Spleen (tissue), 11 donors: ENCODE results near the gene NHERF1. TPM values are rescaled to one million over a fixed set of nuclear protein-coding genes. Genes with fewer than 3 reads are reported as not detected.

ENCODE experiments used
- DNase-seq: peaks from one replicate; pipeline ENCODE4 v3.0.0-alpha.2; 2020
- H3K27ac ChIP-seq, 8 donors: fragments of 200-600 bp; sonication (generic) in 7 of 8; 1 replicate in 4 of 8; 2 replicates in 4 of 8; pipeline versions ENCODE4 v1.5.0 to v1.8.0; 2016 to 2021; ENCODE audit warnings: inconsistent platforms in 4 of 8, mild to moderate bottlenecking in 4 of 8, moderate library complexity in 1 of 8
- H3K27me3 ChIP-seq, 7 donors: fragments of 200-600 bp; sonication (generic) in 6 of 7; replicated peaks in 1 of 7; 1 replicate in 4 of 7; 2 replicates in 3 of 7; pipeline versions ENCODE4 v1.5.0 to v1.8.0; 2016 to 2021; ENCODE audit warnings: inconsistent platforms in 3 of 7, mild to moderate bottlenecking in 1 of 7
- H3K36me3 ChIP-seq, 6 donors: fragments of 200-600 bp; sonication (generic) in 5 of 6; 1 replicate in 4 of 6; 2 replicates in 2 of 6; pipeline versions ENCODE4 v1.5.0 to v1.8.0; 2016 to 2021; ENCODE audit warnings: inconsistent platforms in 2 of 6
- H3K4me1 ChIP-seq, 6 donors: fragments of 200-600 bp; sonication (generic) in 5 of 6; 1 replicate in 3 of 6; 2 replicates in 3 of 6; pipeline versions ENCODE4 v1.5.0 to v1.8.0; 2016 to 2021; ENCODE audit warnings: inconsistent platforms in 3 of 6
- H3K4me3 ChIP-seq, 8 donors: fragments of 200-600 bp; sonication (generic) in 7 of 8; 1 replicate in 4 of 8; 2 replicates in 4 of 8; pipeline versions ENCODE4 v1.5.0 to v1.8.0; 2016 to 2021; ENCODE audit warnings: inconsistent platforms in 4 of 8, mild to moderate bottlenecking in 4 of 8, moderate library complexity in 2 of 8
- H3K9me3 ChIP-seq, 8 donors: fragments of 200-600 bp; sonication (generic) in 7 of 8; 1 replicate in 4 of 8; 2 replicates in 4 of 8; pipeline versions ENCODE4 v1.5.0 to v1.8.0; 2016 to 2021; ENCODE audit warnings: inconsistent platforms in 4 of 8
- CTCF ChIP-seq, 11 experiments: fragments of 200-600 bp in 7 of 11; fragments of 450-650 bp in 4 of 11; sonication (generic) in 4 of 11; IDR thresholded peaks in 8 of 11; conservative IDR thresholded peaks in 3 of 11; 1 replicate in 7 of 11; 2 replicates in 4 of 11; pipeline versions ENCODE4 v1.4.0 to v1.8.0; 2016 to 2021; ENCODE audit warnings: antibody characterized with exemption in 11 of 11, inconsistent platforms in 4 of 11, mild to moderate bottlenecking in 1 of 11
- POLR2A ChIP-seq, 3 donors: fragments of 450-650 bp; IDR thresholded peaks; one replicate each; pipeline ENCODE4 v1.5.1; 2017; ENCODE audit warnings: antibody characterized with exemption in 3 of 3, mild to moderate bottlenecking in 1 of 3
- POLR2AphosphoS5 ChIP-seq, 3 donors: sonication (generic); formaldehyde crosslinking; IDR thresholded peaks; one replicate each; pipeline ENCODE4 v1.5.1; 2017; ENCODE audit warnings: antibody characterized with exemption in 3 of 3
- WGBS, 5 donors: extraction: QIAGEN DNeasy Blood & Tissue Kit in 3 of 5; methylation state at CpG; one replicate each; pipeline versions ENCODE4 v1.1.5 to v1.1.7; 2013 to 2018; 5-methylcytosine and 5-hydroxymethylcytosine counted together
- intact Hi-C: fragments of 100-400 bp; cut with DNase I; formaldehyde crosslinking; loops from one replicate; pipeline ENCODE4 v1.15.0; 2023; ENCODE audit warnings: low total_unique reads
- polyA plus RNA-seq, 3 donors: library from polyadenylated mRNA; stranded (reverse); fragments of 200-250 nt; gene quantifications; one replicate each; pipeline ENCODE4 v1.2.1, GENCODE V29; 2013
- total RNA-seq, 7 donors: library from RNA; depleted of rRNA in 3 of 7; stranded (reverse); fragments of >200 nt in 3 of 7; fragmentation: NEBNext Ultra II Directional in 4 of 7; extraction: Animal tissue kit (Norgen Biotek cat#: 25700) in 4 of 7; gene quantifications; one replicate each; pipeline versions ENCODE4 v1.1.0 to v1.2.1, GENCODE V29; 2016 to 2021
- donor health status: healthy with polysubstance abuse.
- donor health status: DM: no; HTN: no; CAD: no; lungs with moderate emphysema.
- donor health status: DM: no; HTN: no; CAD: no.
- donor health status: Bipolar disorder and iron deficiency.
- donor health status: healthy.
- donor health status: DM: no; HTN: no; CAD: no.
- donor health status: DM: yes; HTN: yes; CAD: no.

The NHERF1 gene
- total and polyA plus RNA-seq, 10 donors = 28.7 to 85.6 (median 52.0) TPM

GRCh38 chr17:74785096-74785980 lies 36.9 kb downstream of the NHERF1 start:
- peaks cover 0 to 54% (median 10%) of the 10 kb centered on the region in 6 donors for H3K36me3 ChIP-seq
- peak overlapping the region in 1 of 8 donors; percentile 22 for H3K27ac ChIP-seq
- no peak overlapping the region for H3K4me3 ChIP-seq
- no peak for TF ChIP-seq POLR2AphosphoS5 (IDR thresholded peaks at IDR 0.05)
- TF ChIP-seq CTCF (IDR thresholded peaks at IDR 0.05 in 8 of 11, conservative IDR thresholded peaks at IDR 0.05 in 3 of 11) = no peak
- no peak for TF ChIP-seq POLR2A (IDR thresholded peaks at IDR 0.05)
- 78 to 92% (median 84%) methylated on average over 19 to 21 of the region's 21 CpGs for WGBS, 5 donors
- intact Hi-C loops = no loop called here
- no peaks in the 10 kb centered on the region for H3K9me3 ChIP-seq
- no peak for DNase-seq
- H3K27me3 ChIP-seq = no peaks in the 10 kb centered on the region
- peaks cover 3 to 60% (median 26%) of the 10 kb centered on the region in 6 donors for H3K4me1 ChIP-seq

DNA sequence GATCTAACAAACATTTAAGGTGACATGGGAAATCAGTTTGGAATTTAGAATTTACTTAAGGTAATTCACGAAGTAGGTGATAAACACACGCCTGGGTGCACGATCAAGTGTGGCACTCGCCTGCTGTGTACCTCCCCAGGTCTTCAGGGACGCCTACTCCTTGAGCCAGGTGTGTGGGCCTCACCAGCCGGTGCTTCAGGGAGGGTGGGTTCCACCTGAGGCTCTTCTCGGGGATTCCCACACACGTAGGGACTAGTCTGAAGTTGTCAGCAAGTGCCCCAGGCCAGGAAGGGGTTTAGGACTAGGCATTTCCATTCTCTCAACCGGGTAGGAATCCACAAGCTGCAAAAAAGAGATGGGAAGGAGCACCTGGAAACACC lies 37.5 kb downstream of the NHERF1 start:
- no peaks in the 10 kb centered on the region for H3K27me3 ChIP-seq
- no peak for DNase-seq
- H3K36me3 ChIP-seq = peaks cover 0 to 61% (median 11%) of the 10 kb centered on the region in 6 donors
- TF ChIP-seq CTCF (IDR thresholded peaks at IDR 0.05 in 8 of 11, conservative IDR thresholded peaks at IDR 0.05 in 3 of 11) (no peak), POLR2A (IDR thresholded peaks at IDR 0.05) (no peak), POLR2AphosphoS5 (IDR thresholded peaks at IDR 0.05) (no peak)
- no peaks in the 10 kb centered on the region for H3K9me3 ChIP-seq
- intact Hi-C loops = no loop called here
- H3K4me3 ChIP-seq = no peak overlapping the region
- H3K27ac ChIP-seq = peak overlapping the region in 4 of 8 donors; percentile 9 to 41 (median 26)
- WGBS, 5 donors = 69 to 78% (median 73%) methylated on average over 9 of the region's 9 CpGs
- H3K4me1 ChIP-seq = peaks cover 4 to 60% (median 26%) of the 10 kb centered on the region in 6 donors

DNA sequence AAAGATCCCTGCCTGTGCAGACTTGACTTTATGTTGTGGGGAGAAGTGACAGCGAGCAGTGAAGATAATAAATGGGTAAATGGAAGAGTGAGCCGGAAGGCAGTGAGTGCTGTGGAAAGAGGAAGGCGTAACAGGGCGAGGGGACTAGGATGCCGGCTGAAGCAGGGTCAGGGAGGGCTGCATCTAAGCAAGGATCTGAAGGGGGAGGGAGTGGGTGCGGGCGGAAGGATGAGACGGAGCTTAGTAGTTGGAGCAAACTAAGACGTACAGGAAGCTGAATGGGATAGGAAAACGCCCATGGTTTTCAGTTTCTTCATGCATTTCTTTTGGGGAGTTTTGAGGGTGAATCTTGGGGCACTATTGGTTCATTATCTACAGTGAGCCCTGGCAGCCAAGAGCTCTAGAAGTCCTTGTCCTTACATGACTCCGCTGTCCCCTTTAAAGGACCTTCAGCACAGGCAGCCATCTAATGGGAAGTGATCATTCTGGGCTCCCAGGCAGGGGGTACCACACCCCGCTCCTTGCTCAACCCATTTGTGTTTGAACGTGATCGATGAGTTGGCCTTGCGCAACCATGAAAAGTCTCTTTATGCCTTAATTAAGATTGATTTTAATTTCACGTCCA lies 38.1 kb downstream of the NHERF1 start:
- H3K9me3 ChIP-seq = no peaks in the 10 kb centered on the region
- WGBS, 5 donors = 52 to 71% (median 56%) methylated on average over 16 of the region's 16 CpGs
- peak overlapping the region in 4 of 8 donors; percentile 9 to 41 (median 26) for H3K27ac ChIP-seq
- peaks cover 0 to 62% (median 11%) of the 10 kb centered on the region in 6 donors for H3K36me3 ChIP-seq
- no peak for DNase-seq
- peaks cover 9 to 60% (median 27%) of the 10 kb centered on the region in 6 donors for H3K4me1 ChIP-seq
- intact Hi-C loops = no loop called here
- TF ChIP-seq POLR2AphosphoS5 (IDR thresholded peaks at IDR 0.05) = peak in 1 of 3 donors; percentile 13
- no peak for TF ChIP-seq POLR2A (IDR thresholded peaks at IDR 0.05)
- TF ChIP-seq CTCF (IDR thresholded peaks at IDR 0.05 in 8 of 11, conservative IDR thresholded peaks at IDR 0.05 in 3 of 11) = no peak
- no peak overlapping the region for H3K4me3 ChIP-seq
- H3K27me3 ChIP-seq = no peaks in the 10 kb centered on the region
